ENCODE measurements around the gene ANKRD52. TPM values are rescaled to one million over a fixed set of nuclear protein-coding genes. Genes with fewer than 3 reads are reported as not detected.
"Not testable (repeated sequence)": the region's sequence is repeated elsewhere in the genome, so short reads cannot be mapped to it uniquely, and the experiment has no call there.

Gene ANKRD52
- total and polyA plus RNA-seq, 2 donors from 2014 or later, result 8.6 to 46.4 TPM

DNA sequence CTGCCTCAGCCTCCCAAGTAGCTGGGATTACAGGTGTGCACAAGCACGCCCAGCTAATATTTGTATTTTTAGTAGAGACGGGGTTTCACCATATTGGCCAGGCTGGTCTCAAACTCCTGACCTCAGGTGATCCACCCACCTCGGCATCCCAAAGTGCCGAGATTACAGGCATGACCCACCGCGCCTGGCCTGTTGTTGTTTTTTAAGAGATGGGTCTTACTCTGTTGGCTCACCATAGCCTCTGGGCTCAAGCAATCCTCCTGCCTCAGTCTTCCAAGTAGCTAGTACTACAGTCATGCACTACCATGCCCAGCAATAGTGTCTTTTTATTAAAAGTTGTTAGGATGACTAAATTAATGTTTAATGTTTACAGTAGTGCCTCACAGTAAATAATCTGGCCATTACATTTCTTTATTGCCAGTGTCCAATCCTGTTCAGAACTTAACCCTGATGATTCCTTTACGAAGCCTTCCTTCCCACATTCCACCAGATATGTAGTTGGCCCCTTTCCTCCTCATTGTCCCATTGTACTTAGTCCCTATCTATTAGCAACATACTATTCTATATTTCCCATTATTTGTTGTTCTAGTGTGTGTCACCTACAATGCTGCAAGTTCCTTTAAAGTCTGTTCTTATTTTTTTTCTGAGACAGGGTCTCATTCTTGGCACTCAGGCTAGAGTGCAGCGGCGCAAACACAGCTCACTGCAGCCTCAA lies 60.1 kb downstream of the ANKRD52 start:
- H3K4me1 ChIP-seq (ENCODE audit: control insufficient read depth in 2 of 3, insufficient read depth in 2 of 3, low read depth in 1 of 3, low read length in 3 of 3), result no peaks in the 10 kb centered on the region
- no peak overlapping the region for H3K27ac ChIP-seq (ENCODE audit: low read depth in 2 of 2, low read length in 2 of 2)
- intact Hi-C loops (cut with DNase I), result no loop called here
- H3K27me3 ChIP-seq (ENCODE audit: control insufficient read depth, insufficient read depth, low read length), result no peaks in the 10 kb centered on the region
- H3K4me3 ChIP-seq (ENCODE audit: low read length in 3 of 3), result no peak overlapping the region
- H3K9me3 ChIP-seq (ENCODE audit: control insufficient read depth in 2 of 3, insufficient read depth in 1 of 3, low read length in 3 of 3), result no peaks in the 10 kb centered on the region
- DNase-seq, result no peak
- no peak overlapping the region for H3K9ac ChIP-seq (ENCODE audit: low read length in 3 of 3)
- H3K36me3 ChIP-seq (ENCODE audit: control insufficient read depth in 2 of 3, insufficient read depth in 3 of 3, low read length in 3 of 3), result no peaks in the 10 kb centered on the region
- TF ChIP-seq, protein P1, sequence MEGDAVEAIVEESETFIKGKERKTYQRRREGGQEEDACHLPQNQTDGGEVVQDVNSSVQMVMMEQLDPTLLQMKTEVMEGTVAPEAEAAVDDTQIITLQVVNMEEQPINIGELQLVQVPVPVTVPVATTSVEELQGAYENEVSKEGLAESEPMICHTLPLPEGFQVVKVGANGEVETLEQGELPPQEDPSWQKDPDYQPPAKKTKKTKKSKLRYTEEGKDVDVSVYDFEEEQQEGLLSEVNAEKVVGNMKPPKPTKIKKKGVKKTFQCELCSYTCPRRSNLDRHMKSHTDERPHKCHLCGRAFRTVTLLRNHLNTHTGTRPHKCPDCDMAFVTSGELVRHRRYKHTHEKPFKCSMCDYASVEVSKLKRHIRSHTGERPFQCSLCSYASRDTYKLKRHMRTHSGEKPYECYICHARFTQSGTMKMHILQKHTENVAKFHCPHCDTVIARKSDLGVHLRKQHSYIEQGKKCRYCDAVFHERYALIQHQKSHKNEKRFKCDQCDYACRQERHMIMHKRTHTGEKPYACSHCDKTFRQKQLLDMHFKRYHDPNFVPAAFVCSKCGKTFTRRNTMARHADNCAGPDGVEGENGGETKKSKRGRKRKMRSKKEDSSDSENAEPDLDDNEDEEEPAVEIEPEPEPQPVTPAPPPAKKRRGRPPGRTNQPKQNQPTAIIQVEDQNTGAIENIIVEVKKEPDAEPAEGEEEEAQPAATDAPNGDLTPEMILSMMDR (IDR thresholded peaks at IDR 0.05; ENCODE audit: borderline replicate concordance, extremely low read depth, insufficient read depth), result no peak
- no peak for FAIRE-seq

DNA sequence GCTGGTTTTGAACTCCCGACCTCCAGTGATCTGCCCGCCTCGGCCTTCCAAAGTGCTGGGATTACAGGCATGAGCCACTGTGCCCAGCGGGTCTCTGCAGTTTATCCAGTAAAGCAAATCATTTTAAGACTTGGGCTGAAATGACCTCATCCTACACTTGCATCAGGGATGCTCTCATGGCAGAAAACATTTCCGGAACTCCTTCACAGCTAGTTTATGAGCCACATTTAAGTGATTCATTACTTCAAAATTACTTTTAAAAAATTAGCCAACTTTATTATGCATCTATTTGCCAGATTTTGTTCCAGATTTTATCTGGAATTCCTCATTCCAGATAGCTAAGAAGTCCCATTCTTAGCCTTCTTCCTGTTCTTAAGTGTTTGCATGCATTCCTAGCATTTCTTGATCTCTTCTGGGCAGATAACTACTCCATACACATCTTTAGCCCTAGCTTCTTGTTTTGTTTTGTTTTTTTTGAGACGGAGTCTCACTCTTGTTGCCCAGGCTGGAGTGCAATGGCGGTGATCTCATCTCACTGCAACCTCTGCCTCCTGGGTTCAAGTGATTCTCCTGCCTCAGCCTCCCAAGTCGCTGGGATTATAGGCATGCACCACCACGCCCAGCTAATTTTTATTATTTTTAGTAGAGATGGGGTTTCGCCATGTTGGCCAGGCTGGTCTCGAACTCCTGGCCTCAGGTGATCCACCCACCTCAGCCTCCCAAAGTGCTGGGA lies 61.2 kb downstream of the ANKRD52 start:
- H3K27me3 ChIP-seq (ENCODE audit: control insufficient read depth, insufficient read depth, low read length); FAIRE-seq; intact Hi-C loops (cut with DNase I); H3K4me3 ChIP-seq (ENCODE audit: low read length in 3 of 3); H3K9me3 ChIP-seq (ENCODE audit: control insufficient read depth in 2 of 3, insufficient read depth in 1 of 3, low read length in 3 of 3); H3K27ac ChIP-seq (ENCODE audit: low read depth in 2 of 2, low read length in 2 of 2); H3K9ac ChIP-seq (ENCODE audit: low read length in 3 of 3); H3K36me3 ChIP-seq (ENCODE audit: control insufficient read depth in 2 of 3, insufficient read depth in 3 of 3, low read length in 3 of 3); H3K4me1 ChIP-seq (ENCODE audit: control insufficient read depth in 2 of 3, insufficient read depth in 2 of 3, low read depth in 1 of 3, low read length in 3 of 3): not testable (repeated sequence)
- DNase-seq, result peak in 2 of 5 donors; percentile 29 to 65

DNA sequence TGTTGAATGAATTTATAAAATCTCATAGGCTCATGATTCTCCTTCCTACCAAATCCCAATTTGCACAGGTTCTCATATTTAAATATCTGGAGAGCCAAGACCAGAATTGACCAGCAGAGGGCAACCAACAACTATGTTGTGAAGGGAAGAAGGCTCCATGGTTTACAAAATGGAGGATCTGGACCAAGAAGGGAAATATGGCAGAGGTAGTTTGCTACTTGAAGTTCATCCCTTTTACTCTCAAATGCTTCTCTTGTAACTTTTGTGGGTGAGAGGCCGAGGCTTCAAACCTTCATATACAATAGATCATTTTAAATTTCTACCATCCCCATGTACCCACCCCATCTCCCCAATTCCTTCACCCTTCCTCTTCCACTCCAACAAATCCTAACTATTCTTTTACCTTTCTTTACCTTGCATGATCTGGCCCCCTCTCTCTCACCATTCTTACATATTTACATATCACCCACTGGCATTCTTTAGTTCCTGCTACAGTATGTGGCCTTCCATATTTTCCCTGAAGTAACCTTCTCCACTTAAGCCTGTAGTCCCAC lies 65.1 kb downstream of the ANKRD52 start:
- H3K9ac ChIP-seq (ENCODE audit: low read length in 3 of 3), result no peak overlapping the region
- H3K4me3 ChIP-seq (ENCODE audit: low read length in 3 of 3), result peak overlapping the region in 2 of 3 donors; percentile 2 to 33
- intact Hi-C loops (cut with DNase I), result no loop called here
- H3K4me1 ChIP-seq (ENCODE audit: control insufficient read depth in 2 of 3, insufficient read depth in 2 of 3, low read depth in 1 of 3, low read length in 3 of 3), result peaks cover 0 to 11% (median 5%) of the 10 kb centered on the region in 3 donors
- no peaks in the 10 kb centered on the region for H3K9me3 ChIP-seq (ENCODE audit: control insufficient read depth in 2 of 3, insufficient read depth in 1 of 3, low read length in 3 of 3)
- DNase-seq (peak in 4 of 5 donors; percentile 68 to 95 (median 87)), FAIRE-seq (peak; percentile 88)
- H3K36me3 ChIP-seq (ENCODE audit: control insufficient read depth in 2 of 3, insufficient read depth in 3 of 3, low read length in 3 of 3), result no peaks in the 10 kb centered on the region
- TF ChIP-seq, protein P1 (IDR thresholded peaks at IDR 0.05; ENCODE audit: borderline replicate concordance, extremely low read depth, insufficient read depth), result peak; percentile 75
- H3K27ac ChIP-seq (ENCODE audit: low read depth in 2 of 2, low read length in 2 of 2), result no peak overlapping the region
- H3K27me3 ChIP-seq (ENCODE audit: control insufficient read depth, insufficient read depth, low read length), result no peaks in the 10 kb centered on the region

DNA sequence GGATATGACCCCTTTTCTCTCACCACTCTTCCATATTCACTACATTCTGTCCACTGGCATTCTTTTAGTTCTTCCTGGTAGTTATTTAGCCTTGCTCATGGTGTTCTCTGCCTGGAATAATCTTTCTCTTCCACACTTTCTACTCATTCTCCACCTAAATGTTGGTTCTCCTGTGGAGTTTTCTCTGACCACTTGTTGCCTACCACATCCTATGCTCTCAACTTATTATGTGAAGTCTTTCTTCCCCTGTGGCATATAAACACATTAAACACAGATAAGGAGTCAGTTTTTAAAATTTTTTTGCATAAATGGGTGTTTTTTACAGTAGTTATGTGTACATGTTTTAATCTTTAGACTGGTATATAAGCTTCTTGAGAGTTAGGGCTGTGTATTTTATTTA lies 65.6 kb downstream of the ANKRD52 start:
- no peak overlapping the region for H3K9ac ChIP-seq (ENCODE audit: low read length in 3 of 3)
- intact Hi-C loops (cut with DNase I), result no loop called here
- peaks cover 0 to 16% (median 9%) of the 10 kb centered on the region in 3 donors for H3K4me1 ChIP-seq (ENCODE audit: control insufficient read depth in 2 of 3, insufficient read depth in 2 of 3, low read depth in 1 of 3, low read length in 3 of 3)
- no peak overlapping the region for H3K27ac ChIP-seq (ENCODE audit: low read depth in 2 of 2, low read length in 2 of 2)
- no peaks in the 10 kb centered on the region for H3K27me3 ChIP-seq (ENCODE audit: control insufficient read depth, insufficient read depth, low read length)
- TF ChIP-seq, protein P1 (IDR thresholded peaks at IDR 0.05; ENCODE audit: borderline replicate concordance, extremely low read depth, insufficient read depth), result no peak
- H3K36me3 ChIP-seq (ENCODE audit: control insufficient read depth in 2 of 3, insufficient read depth in 3 of 3, low read length in 3 of 3), result no peaks in the 10 kb centered on the region
- no peak overlapping the region for H3K4me3 ChIP-seq (ENCODE audit: low read length in 3 of 3)
- FAIRE-seq, result no peak
- no peak for DNase-seq
- H3K9me3 ChIP-seq (ENCODE audit: control insufficient read depth in 2 of 3, insufficient read depth in 1 of 3, low read length in 3 of 3), result no peaks in the 10 kb centered on the region
